Chondrocyte (in vitro differentiated cells): ENCODE results near the gene NFIX. TPM values are rescaled to one million over a fixed set of nuclear protein-coding genes. Genes with fewer than 3 reads are reported as not detected.

ENCODE experiments used
- DNase-seq: peaks from one replicate; pipeline ENCODE4 v3.0.0; 2021; ENCODE audit warnings: mixed read lengths, low spot score
- H3K27ac Mint-ChIP-seq: one replicate; pipeline ENCODE4 v1.8.0; 2021; ENCODE audit warnings: mild to moderate bottlenecking, moderate library complexity, mixed read lengths; ENCODE audit not compliant: unreplicated experiment
- H3K27me3 Mint-ChIP-seq: 2 replicates; pipeline ENCODE4 v1.8.0; 2021; ENCODE audit warnings: low read depth, mixed read lengths
- H3K36me3 Mint-ChIP-seq: 2 replicates; pipeline ENCODE4 v1.8.0; 2021; ENCODE audit warnings: low read depth, mixed read lengths
- H3K4me1 Mint-ChIP-seq: 2 replicates; pipeline ENCODE4 v1.8.0; 2021; ENCODE audit warnings: low read depth, mild to moderate bottlenecking, mixed read lengths
- H3K4me3 Mint-ChIP-seq: one replicate; pipeline ENCODE4 v1.8.0; 2021; ENCODE audit warnings: mild to moderate bottlenecking, moderate library complexity, mixed read lengths; ENCODE audit not compliant: unreplicated experiment
- H3K9me3 Mint-ChIP-seq: 2 replicates; pipeline ENCODE4 v1.8.0; 2021; ENCODE audit warnings: low read depth, mixed read lengths
- total RNA-seq: library from RNA; stranded (reverse); gene quantifications from 3 replicates; pipeline ENCODE4 v1.2.1, GENCODE V29; 2021
- TF ChIP-seq, protein P1 (sequence below): fragments of 200-600 bp; sonication (generic); IDR thresholded peaks from 2 replicates; pipeline ENCODE4 v1.5.0; 2021; ENCODE audit warnings: antibody characterized with exemption, mild to moderate bottlenecking, moderate library complexity

NFIX gene
- total RNA-seq, 1 donor from 2014 or later, result 98.9 TPM

GRCh38 chr19:13052447-13053175 lies 57.3 kb downstream of the NFIX start:
- Mint-ChIP-seq H3K27ac (peak overlapping the region; percentile 98), H3K4me3 (no peak overlapping the region), H3K9me3 (no peaks in the 10 kb centered on the region), H3K4me1 (peaks cover 75% of the 10 kb centered on the region), H3K36me3 (peaks cover 2% of the 10 kb centered on the region), H3K27me3 (no peaks in the 10 kb centered on the region)
- no peak for DNase-seq
- TF ChIP-seq, protein P1, sequence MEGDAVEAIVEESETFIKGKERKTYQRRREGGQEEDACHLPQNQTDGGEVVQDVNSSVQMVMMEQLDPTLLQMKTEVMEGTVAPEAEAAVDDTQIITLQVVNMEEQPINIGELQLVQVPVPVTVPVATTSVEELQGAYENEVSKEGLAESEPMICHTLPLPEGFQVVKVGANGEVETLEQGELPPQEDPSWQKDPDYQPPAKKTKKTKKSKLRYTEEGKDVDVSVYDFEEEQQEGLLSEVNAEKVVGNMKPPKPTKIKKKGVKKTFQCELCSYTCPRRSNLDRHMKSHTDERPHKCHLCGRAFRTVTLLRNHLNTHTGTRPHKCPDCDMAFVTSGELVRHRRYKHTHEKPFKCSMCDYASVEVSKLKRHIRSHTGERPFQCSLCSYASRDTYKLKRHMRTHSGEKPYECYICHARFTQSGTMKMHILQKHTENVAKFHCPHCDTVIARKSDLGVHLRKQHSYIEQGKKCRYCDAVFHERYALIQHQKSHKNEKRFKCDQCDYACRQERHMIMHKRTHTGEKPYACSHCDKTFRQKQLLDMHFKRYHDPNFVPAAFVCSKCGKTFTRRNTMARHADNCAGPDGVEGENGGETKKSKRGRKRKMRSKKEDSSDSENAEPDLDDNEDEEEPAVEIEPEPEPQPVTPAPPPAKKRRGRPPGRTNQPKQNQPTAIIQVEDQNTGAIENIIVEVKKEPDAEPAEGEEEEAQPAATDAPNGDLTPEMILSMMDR, result no peak

- TF ChIP-seq, protein P1, result no peak
- Mint-ChIP-seq H3K4me1 (peaks cover 81% of the 10 kb centered on the region), H3K27me3 (no peaks in the 10 kb centered on the region), H3K27ac (peak overlapping the region; percentile 98), H3K4me3 (no peak overlapping the region), H3K36me3 (peaks cover under 1% of the 10 kb centered on the region), H3K9me3 (no peaks in the 10 kb centered on the region)
- DNase-seq, result no peak
Measured at GRCh38 chr19:13053238-13053637, 58.0 kb downstream of the NFIX start.

- Mint-ChIP-seq H3K36me3 (no peaks in the 10 kb centered on the region), H3K9me3 (no peaks in the 10 kb centered on the region), H3K27ac (peak overlapping the region; percentile 98), H3K27me3 (no peaks in the 10 kb centered on the region), H3K4me1 (peaks cover 87% of the 10 kb centered on the region), H3K4me3 (peak overlapping the region; percentile 28)
- TF ChIP-seq, protein P1, result peak; percentile 6
- no peak for DNase-seq
Measured at GRCh38 chr19:13053761-13054625, 58.7 kb downstream of the NFIX start.

GRCh38 chr19:13054626-13055212 lies 59.4 kb downstream of the NFIX start:
- no peaks in the 10 kb centered on the region for H3K27me3 Mint-ChIP-seq
- no peaks in the 10 kb centered on the region for H3K36me3 Mint-ChIP-seq
- H3K4me1 Mint-ChIP-seq, result peaks cover 93% of the 10 kb centered on the region
- H3K4me3 Mint-ChIP-seq, result no peak overlapping the region
- peak overlapping the region; percentile 98 for H3K27ac Mint-ChIP-seq
- H3K9me3 Mint-ChIP-seq, result no peaks in the 10 kb centered on the region
- TF ChIP-seq, protein P1, result no peak
- DNase-seq, result no peak
